MM.1S (cell line): ENCODE data around the gene KIAA1549.

Source experiments
- EZH2phosphoT487 ChIP-seq: fragments of 300-600 bp; sonication (generic); IDR thresholded peaks from 2 replicates; pipeline ENCODE4 v1.6.1; 2018; ENCODE audit warnings: antibody characterized with exemption, low read length
- TF ChIP-seq, protein P1 (sequence below): fragments of 300-600 bp; sonication (generic); IDR thresholded peaks from 2 replicates; pipeline ENCODE4 v1.5.1; 2016; ENCODE audit warnings: antibody characterized with exemption, low read length, mixed read lengths

DNA sequence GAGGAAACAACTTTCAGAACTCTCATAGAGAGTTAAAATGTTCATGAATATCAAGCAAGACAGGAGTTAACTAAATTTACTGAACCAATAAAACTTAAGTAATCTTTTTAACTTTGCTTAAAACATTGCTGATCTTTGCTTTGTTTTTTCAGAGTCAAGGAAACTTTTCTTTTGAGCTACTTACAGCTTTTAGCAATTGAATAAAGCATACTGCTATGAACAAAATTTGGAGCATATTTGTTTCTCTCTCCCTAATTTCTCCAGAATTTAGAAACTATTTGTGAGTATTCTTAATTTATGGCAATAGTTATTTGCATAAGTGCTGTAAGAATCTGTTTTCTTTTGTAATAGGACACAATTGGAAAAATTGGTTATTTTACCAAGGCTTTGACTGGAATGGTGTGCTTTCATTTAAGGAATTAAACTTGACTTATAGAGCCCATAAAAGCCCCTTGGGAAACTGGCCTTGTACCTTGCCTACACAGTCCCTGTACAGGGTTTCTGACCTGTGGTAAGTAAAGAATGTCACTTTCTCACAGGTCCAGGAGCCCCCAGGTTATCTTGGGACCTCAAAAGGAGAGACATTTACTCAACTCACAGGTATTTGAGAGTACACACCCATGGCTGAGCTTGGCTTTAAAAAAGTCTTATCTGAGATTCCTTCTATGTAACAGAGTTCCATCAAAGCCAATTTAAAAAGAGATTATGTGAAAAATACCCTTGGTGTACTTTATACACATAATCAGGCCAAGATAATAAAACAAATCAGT lies 23.3 kb upstream of the KIAA1549 start:
- no peak for TF ChIP-seq EZH2phosphoT487
- TF ChIP-seq, protein P1, sequence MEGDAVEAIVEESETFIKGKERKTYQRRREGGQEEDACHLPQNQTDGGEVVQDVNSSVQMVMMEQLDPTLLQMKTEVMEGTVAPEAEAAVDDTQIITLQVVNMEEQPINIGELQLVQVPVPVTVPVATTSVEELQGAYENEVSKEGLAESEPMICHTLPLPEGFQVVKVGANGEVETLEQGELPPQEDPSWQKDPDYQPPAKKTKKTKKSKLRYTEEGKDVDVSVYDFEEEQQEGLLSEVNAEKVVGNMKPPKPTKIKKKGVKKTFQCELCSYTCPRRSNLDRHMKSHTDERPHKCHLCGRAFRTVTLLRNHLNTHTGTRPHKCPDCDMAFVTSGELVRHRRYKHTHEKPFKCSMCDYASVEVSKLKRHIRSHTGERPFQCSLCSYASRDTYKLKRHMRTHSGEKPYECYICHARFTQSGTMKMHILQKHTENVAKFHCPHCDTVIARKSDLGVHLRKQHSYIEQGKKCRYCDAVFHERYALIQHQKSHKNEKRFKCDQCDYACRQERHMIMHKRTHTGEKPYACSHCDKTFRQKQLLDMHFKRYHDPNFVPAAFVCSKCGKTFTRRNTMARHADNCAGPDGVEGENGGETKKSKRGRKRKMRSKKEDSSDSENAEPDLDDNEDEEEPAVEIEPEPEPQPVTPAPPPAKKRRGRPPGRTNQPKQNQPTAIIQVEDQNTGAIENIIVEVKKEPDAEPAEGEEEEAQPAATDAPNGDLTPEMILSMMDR, result no peak
